Hepatocyte (in vitro differentiated cells): ENCODE data around the gene GPX8.

Source experiments
- CTCF ChIP-seq: fragments of 200-600 bp; sonication (generic); IDR thresholded peaks from 2 replicates; pipeline ENCODE4 v1.5.1; 2016; ENCODE audit warnings: antibody characterized with exemption, mild to moderate bottlenecking; ENCODE audit not compliant: poor library complexity
- EZH2phosphoT487 ChIP-seq: fragments of 200-600 bp; sonication (generic); IDR thresholded peaks from one replicate; pipeline ENCODE4 v1.6.1; 2018; ENCODE audit warnings: antibody characterized with exemption, mild to moderate bottlenecking, low read depth, moderate library complexity; ENCODE audit not compliant: unreplicated experiment, severe bottlenecking

- TF ChIP-seq EZH2phosphoT487 (no peak), CTCF (no peak)
Measured at GRCh38 chr5:55211184-55211874, 51.4 kb downstream of the GPX8 start.
